ENCODE measurements around the gene PRDM15. TPM values are rescaled to one million over a fixed set of nuclear protein-coding genes. Genes with fewer than 3 reads are reported as not detected.

The PRDM15 gene
- total RNA-seq, 4 donors from 2014 or later: 11.8 to 33.7 (median 18.5) TPM

DNA sequence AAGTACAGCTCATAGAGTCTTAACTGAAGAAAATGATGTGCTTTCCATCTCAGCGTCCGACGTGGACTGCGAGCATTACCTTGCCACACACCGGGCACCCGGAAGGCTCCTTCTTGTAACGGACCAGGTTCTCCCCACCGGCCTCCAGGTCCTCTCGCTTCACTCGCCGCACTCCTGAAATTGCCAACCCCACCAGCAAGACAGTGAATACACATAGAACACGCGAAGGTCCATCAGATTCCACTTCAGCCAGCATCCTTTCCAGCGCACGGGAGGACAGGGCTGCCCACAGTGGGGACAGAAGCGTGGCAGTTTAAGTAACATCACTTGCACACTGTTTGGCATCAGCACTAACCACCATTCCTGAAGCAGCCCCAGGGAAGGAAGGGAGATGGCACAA lies 53.3 kb downstream of the PRDM15 start:
- Histone ChIP-seq H3K27me3 (no peaks in the 10 kb centered on the region), H3K27ac (no peak overlapping the region), H3K4me1 (no peaks in the 10 kb centered on the region), H3K9me3 (no peaks in the 10 kb centered on the region), H3K4me3 (no peak overlapping the region), H3K36me3 (peaks cover 0 to 79% (median 0%) of the 10 kb centered on the region in 3 donors)
- no peak for DNase-seq (ENCODE audit: low spot score in 2 of 2)
- WGBS, 2 donors: 96 to 97% methylated on average over 16 of the region's 16 CpGs
- TF ChIP-seq POLR2A (IDR thresholded peaks at IDR 0.05) (no peak), CTCF (IDR thresholded peaks at IDR 0.05) (no peak), EP300 (IDR thresholded peaks at IDR 0.05) (no peak)

GRCh38 chr21:41825216-41825615 lies 53.9 kb downstream of the PRDM15 start:
- TF ChIP-seq POLR2A (IDR thresholded peaks at IDR 0.05) (no peak), EP300 (IDR thresholded peaks at IDR 0.05) (no peak), CTCF (IDR thresholded peaks at IDR 0.05) (no peak)
- H3K27ac ChIP-seq: no peak overlapping the region
- no peaks in the 10 kb centered on the region for H3K4me1 ChIP-seq
- H3K4me3 ChIP-seq: no peak overlapping the region
- H3K9me3 ChIP-seq: no peaks in the 10 kb centered on the region
- H3K36me3 ChIP-seq: peaks cover 0 to 85% (median 0%) of the 10 kb centered on the region in 3 donors
- WGBS, 2 donors: 63 to 85% methylated on average over 8 to 10 of the region's 15 CpGs
- DNase-seq (ENCODE audit: low spot score in 2 of 2): no peak
- no peaks in the 10 kb centered on the region for H3K27me3 ChIP-seq

- WGBS, 2 donors: 79% methylated on average over 22 of the region's 22 CpGs
- DNase-seq (ENCODE audit: low spot score in 2 of 2): no peak
- Histone ChIP-seq H3K27ac (no peak overlapping the region), H3K36me3 (peaks cover 0 to 91% (median 0%) of the 10 kb centered on the region in 3 donors), H3K9me3 (no peaks in the 10 kb centered on the region), H3K4me3 (no peak overlapping the region), H3K27me3 (no peaks in the 10 kb centered on the region), H3K4me1 (no peaks in the 10 kb centered on the region)
- TF ChIP-seq POLR2A (IDR thresholded peaks at IDR 0.05) (no peak), EP300 (IDR thresholded peaks at IDR 0.05) (no peak), CTCF (IDR thresholded peaks at IDR 0.05) (no peak)
These were observed 54.5 kb downstream of the PRDM15 start for GRCh38 chr21:41824466-41825207.

DNA sequence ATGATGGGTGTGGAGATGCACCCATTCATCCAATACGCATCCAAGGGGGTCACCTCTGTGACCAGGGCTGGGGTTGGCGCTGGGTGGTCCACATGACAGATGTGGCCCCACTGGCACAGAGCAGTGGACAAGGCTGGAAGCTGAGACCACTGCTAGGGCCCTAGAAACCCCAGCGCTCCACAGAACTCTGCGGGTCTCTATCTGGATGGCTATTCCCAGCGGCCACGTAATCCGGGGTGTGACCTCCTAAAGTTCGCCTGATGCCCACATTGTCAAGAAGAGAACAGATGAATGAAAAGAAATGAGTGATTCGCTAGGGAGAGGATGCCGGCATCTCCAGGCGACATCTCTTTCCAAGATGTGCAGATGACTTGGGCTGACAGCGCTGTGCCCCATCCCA lies 55.2 kb downstream of the PRDM15 start:
- 95% methylated on average over 12 of the region's 12 CpGs for WGBS, 2 donors
- H3K36me3 ChIP-seq: peaks cover 0 to 98% (median 0%) of the 10 kb centered on the region in 3 donors
- no peak overlapping the region for H3K27ac ChIP-seq
- H3K9me3 ChIP-seq: no peaks in the 10 kb centered on the region
- no peak overlapping the region for H3K4me3 ChIP-seq
- no peak for TF ChIP-seq CTCF (IDR thresholded peaks at IDR 0.05)
- no peak for TF ChIP-seq POLR2A (IDR thresholded peaks at IDR 0.05)
- no peak for TF ChIP-seq EP300 (IDR thresholded peaks at IDR 0.05)
- no peak for DNase-seq (ENCODE audit: low spot score in 2 of 2)
- H3K27me3 ChIP-seq: no peaks in the 10 kb centered on the region
- H3K4me1 ChIP-seq: no peaks in the 10 kb centered on the region

GRCh38 chr21:41823166-41823565 lies 56.0 kb downstream of the PRDM15 start:
- DNase-seq (ENCODE audit: low spot score in 2 of 2): no peak
- Histone ChIP-seq H3K9me3 (no peaks in the 10 kb centered on the region), H3K36me3 (peaks cover 0 to 100% (median 0%) of the 10 kb centered on the region in 3 donors), H3K27ac (no peak overlapping the region), H3K27me3 (no peaks in the 10 kb centered on the region), H3K4me3 (no peak overlapping the region), H3K4me1 (no peaks in the 10 kb centered on the region)
- TF ChIP-seq POLR2A (IDR thresholded peaks at IDR 0.05) (no peak), CTCF (IDR thresholded peaks at IDR 0.05) (no peak), EP300 (IDR thresholded peaks at IDR 0.05) (no peak)
- WGBS, 2 donors: 92 to 96% methylated on average over 21 of the region's 21 CpGs

Data from tibial nerve (tissue), 4 donors.